Hepatocyte (in vitro differentiated cells): Measurements from ENCODE around the gene PAFAH1B1.

Experiments
- EZH2 ChIP-seq: fragments of 200-600 bp; sonication (generic); IDR thresholded peaks from 2 replicates; pipeline ENCODE4 v1.6.1; 2016; ENCODE audit warnings: antibody characterized with exemption, mild to moderate bottlenecking, borderline replicate concordance
- EZH2phosphoT487 ChIP-seq: fragments of 200-600 bp; sonication (generic); IDR thresholded peaks from one replicate; pipeline ENCODE4 v1.6.1; 2018; ENCODE audit warnings: antibody characterized with exemption, mild to moderate bottlenecking, low read depth, moderate library complexity; ENCODE audit not compliant: unreplicated experiment, severe bottlenecking
- TF ChIP-seq, protein P1 (sequence below): fragments of 200-600 bp; sonication (generic); IDR thresholded peaks from 2 replicates; pipeline ENCODE4 v1.5.1; 2016; ENCODE audit warnings: antibody characterized with exemption, mild to moderate bottlenecking; ENCODE audit not compliant: poor library complexity

GRCh38 chr17:2647957-2648356, 54.5 kb downstream of the PAFAH1B1 start:
- TF ChIP-seq EZH2phosphoT487 (no peak), EZH2 (no peak)
- TF ChIP-seq, protein P1, sequence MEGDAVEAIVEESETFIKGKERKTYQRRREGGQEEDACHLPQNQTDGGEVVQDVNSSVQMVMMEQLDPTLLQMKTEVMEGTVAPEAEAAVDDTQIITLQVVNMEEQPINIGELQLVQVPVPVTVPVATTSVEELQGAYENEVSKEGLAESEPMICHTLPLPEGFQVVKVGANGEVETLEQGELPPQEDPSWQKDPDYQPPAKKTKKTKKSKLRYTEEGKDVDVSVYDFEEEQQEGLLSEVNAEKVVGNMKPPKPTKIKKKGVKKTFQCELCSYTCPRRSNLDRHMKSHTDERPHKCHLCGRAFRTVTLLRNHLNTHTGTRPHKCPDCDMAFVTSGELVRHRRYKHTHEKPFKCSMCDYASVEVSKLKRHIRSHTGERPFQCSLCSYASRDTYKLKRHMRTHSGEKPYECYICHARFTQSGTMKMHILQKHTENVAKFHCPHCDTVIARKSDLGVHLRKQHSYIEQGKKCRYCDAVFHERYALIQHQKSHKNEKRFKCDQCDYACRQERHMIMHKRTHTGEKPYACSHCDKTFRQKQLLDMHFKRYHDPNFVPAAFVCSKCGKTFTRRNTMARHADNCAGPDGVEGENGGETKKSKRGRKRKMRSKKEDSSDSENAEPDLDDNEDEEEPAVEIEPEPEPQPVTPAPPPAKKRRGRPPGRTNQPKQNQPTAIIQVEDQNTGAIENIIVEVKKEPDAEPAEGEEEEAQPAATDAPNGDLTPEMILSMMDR, result no peak
